Neutrophil (primary cell): ENCODE results near the gene FADS2.

Source experiments
- H3K27ac ChIP-seq: fragments of 200-600 bp; sonication (generic); 2 replicates; pipeline ENCODE4 v1.5.1; 2016; ENCODE audit warnings: mild to moderate bottlenecking, moderate library complexity
- H3K27me3 ChIP-seq: fragments of 200-600 bp; sonication (generic); 2 replicates; pipeline ENCODE4 v1.6.0; 2016; ENCODE audit warnings: mild to moderate bottlenecking
- H3K36me3 ChIP-seq: fragments of 200-600 bp; sonication (generic); 2 replicates; pipeline ENCODE4 v1.5.1; 2017
- H3K4me1 ChIP-seq, 2 experiments: fragments of 200-600 bp in 1 of 2; sonication (generic) in 1 of 2; 1 replicate in 1 of 2; 2 replicates in 1 of 2; pipeline versions ENCODE4 v1.5.1 to v1.6.1; 2013 to 2016; ENCODE audit warnings: low read depth in 1 of 2, low read length in 1 of 2, mild to moderate bottlenecking in 1 of 2, moderate library complexity in 1 of 2; ENCODE audit not compliant: control insufficient read depth in 1 of 2, insufficient read depth in 1 of 2
- H3K4me3 ChIP-seq, 2 experiments: fragments of 200-600 bp in 1 of 2; sonication (generic) in 1 of 2; 1 replicate in 1 of 2; 2 replicates in 1 of 2; pipeline ENCODE4 v1.5.1; 2013 to 2016; ENCODE audit warnings: low read depth in 1 of 2, low read length in 1 of 2, mild to moderate bottlenecking in 1 of 2, moderate library complexity in 1 of 2
- H3K9me3 ChIP-seq: fragments of 200-600 bp; sonication (generic); 2 replicates; pipeline ENCODE4 v1.5.1; 2016
- TF ChIP-seq, protein P1 (sequence below): fragments of 200-600 bp; sonication (generic); IDR thresholded peaks from 2 replicates; pipeline ENCODE4 v1.5.1; 2016; ENCODE audit warnings: antibody characterized with exemption

FADS2 gene

DNA sequence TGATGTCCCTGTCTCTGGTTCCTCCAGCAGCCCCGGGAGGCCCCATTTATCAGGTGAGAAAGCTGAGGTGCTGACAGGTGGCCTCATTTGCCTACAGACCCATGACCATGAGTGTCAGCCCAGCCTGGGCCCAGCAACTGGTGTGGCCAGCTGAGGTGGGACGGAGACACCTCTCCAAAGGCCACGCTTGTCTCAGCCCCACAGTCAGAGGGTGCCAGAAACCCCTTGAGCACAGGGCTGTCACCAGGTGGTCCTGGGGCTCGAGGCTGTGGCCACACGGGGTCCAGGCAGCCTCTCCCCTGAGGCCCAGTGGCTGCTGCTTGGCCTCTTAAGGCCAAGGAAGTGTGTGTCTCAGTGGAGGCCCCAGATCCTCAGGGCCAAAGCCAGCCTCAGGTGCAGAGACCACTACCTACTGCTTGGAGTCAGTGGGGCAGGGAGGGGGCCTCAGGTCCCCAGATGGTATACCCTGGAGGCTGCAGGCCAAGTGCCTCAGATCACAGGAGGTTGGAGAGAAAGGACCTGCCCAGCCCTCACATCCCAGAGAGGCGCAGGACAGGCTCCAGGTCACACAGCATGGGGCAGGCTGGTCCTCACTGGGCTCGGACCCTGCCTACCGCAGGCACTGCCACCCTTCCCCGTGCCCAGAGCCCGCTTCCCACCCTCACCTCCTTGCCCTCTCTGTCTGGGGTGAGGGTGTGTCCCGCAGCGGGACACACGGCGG lies 77.9 kb downstream of the FADS2 start:
- H3K4me3 ChIP-seq = no peak overlapping the region
- no peak overlapping the region for H3K27ac ChIP-seq
- H3K9me3 ChIP-seq = no peaks in the 10 kb centered on the region
- H3K36me3 ChIP-seq = no peaks in the 10 kb centered on the region
- H3K4me1 ChIP-seq = peaks cover 1 to 3% of the 10 kb centered on the region in 2 experiments
- peaks cover 25% of the 10 kb centered on the region for H3K27me3 ChIP-seq
- TF ChIP-seq, protein P1, sequence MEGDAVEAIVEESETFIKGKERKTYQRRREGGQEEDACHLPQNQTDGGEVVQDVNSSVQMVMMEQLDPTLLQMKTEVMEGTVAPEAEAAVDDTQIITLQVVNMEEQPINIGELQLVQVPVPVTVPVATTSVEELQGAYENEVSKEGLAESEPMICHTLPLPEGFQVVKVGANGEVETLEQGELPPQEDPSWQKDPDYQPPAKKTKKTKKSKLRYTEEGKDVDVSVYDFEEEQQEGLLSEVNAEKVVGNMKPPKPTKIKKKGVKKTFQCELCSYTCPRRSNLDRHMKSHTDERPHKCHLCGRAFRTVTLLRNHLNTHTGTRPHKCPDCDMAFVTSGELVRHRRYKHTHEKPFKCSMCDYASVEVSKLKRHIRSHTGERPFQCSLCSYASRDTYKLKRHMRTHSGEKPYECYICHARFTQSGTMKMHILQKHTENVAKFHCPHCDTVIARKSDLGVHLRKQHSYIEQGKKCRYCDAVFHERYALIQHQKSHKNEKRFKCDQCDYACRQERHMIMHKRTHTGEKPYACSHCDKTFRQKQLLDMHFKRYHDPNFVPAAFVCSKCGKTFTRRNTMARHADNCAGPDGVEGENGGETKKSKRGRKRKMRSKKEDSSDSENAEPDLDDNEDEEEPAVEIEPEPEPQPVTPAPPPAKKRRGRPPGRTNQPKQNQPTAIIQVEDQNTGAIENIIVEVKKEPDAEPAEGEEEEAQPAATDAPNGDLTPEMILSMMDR = no peak

DNA sequence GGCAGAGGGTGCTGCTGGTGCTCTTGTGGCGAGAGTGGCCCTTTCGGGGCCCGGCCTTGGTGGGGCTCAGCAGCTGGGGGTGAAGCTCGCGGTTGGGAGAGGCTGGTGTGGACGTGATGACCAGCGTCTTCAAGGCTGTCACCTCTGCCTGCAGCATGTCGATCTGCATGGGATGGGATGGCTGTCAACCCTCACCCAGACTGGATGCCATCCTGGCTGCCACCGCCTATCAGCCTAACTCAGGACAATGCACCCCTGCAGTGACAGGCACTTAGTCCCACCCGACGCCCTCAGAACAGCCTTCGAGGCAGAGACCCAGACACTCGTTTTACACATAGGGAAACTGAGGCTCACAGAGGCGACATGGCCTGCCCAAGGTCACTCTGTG lies 78.4 kb downstream of the FADS2 start:
- TF ChIP-seq, protein P1 = no peak

DNA sequence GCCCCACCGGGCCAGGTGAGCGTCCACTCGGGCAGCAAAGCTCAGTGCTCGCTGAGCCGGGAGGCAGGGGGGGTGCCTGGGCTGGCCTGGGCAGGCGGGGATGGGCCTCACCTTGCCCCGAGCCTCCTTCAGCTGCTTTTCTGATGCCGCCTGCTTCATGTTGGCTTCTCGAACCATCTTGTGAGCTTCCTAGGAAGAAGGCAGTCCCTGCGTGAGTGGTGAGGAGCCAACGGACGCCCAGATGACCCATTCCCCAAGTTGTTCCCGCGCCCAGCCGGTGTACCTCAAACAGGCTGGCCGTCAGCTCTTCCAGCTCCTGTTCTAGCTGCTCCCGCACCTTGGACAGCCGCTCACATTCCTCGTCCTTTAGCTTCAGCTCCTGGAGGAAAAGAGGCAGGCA lies 79.2 kb downstream of the FADS2 start:
- TF ChIP-seq, protein P1 = no peak
- no peaks in the 10 kb centered on the region for H3K36me3 ChIP-seq
- H3K4me3 ChIP-seq = no peak overlapping the region
- H3K4me1 ChIP-seq = peaks cover 14 to 17% of the 10 kb centered on the region in 2 experiments
- no peaks in the 10 kb centered on the region for H3K9me3 ChIP-seq
- H3K27ac ChIP-seq = no peak overlapping the region
- H3K27me3 ChIP-seq = peaks cover 25% of the 10 kb centered on the region

More for the DNA sequence above, 78.4 kb downstream of the FADS2 start:
- no peaks in the 10 kb centered on the region for H3K36me3 ChIP-seq
- H3K4me1 ChIP-seq = peaks cover 7 to 9% of the 10 kb centered on the region in 2 experiments
- H3K4me3 ChIP-seq = no peak overlapping the region
- H3K9me3 ChIP-seq = no peaks in the 10 kb centered on the region
- peaks cover 25% of the 10 kb centered on the region for H3K27me3 ChIP-seq
- H3K27ac ChIP-seq = no peak overlapping the region

DNA sequence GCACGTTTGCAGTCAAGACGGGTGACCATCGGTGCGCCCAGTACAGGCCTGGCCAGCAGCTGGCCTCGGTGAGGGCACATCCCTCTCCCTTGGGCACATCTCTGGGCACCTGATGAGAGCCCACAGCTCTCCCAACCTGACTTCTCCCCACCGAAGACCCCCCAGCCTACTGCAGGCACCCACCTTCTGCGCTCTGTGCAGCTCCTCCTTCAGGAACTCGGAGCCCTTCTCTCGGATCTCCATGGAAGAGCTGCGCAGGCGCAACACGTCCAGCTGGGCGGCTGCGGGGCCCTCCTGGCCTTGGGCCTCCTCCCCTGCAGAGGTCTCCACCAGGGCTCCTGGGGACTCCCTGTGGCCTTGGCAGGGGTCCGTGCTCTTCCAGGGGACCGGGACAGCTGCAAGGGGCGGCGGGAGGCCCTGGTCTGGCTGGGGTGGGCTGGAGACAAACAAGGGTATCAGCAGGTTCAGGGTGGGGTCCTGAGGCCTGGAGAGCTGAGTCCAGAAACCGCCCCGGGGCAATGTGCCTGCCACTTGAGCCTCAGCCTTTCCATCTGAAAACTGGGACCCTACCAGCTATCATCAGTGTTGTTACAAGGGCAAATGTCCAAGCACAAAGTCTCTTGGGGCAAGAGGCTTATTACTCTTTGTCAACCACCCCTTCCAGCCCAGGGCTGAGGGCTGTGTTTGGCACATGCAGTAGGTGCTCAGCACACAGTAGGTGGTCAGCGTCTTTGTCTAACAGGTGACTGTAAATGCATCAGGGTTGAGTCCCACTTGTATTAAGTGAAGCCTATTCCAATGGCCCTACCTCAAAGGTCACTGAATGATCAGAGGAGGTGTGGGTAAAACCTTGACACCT lies 80.0 kb downstream of the FADS2 start:
- Histone ChIP-seq H3K4me3 (no peak overlapping the region), H3K27me3 (peaks cover 25% of the 10 kb centered on the region), H3K36me3 (no peaks in the 10 kb centered on the region), H3K27ac (no peak overlapping the region), H3K4me1 (peaks cover 23 to 25% of the 10 kb centered on the region in 2 experiments), H3K9me3 (no peaks in the 10 kb centered on the region)
- TF ChIP-seq, protein P1 = no peak

DNA sequence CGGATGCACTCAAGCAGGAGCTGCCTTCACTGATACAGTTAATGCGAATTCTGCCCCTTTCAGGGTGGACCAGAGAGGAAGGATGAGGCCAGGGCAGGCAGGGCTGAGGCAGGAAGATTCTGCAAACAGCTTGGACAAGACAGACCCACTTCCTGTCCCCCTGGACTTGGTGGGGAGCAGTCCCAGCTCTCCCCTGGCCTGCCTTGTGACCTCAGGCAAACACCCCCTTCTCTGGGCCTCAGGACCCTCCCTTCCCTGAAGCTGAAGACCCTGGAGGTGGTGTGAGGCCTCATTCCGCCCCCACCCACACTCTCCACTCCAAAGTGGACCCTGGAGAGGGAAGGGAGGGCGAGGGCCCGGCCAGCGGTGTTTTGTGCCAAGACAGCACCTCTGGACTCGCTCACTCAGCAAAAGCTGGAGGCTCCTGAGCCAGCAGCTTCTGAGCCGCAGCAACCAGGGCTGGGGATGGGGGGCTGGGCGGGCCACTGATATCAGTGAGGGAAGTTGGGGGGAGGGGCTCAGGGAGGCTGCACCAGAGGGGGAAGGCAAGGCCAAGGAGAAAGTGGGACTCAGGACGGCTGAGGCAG lies 80.7 kb downstream of the FADS2 start:
- no peak overlapping the region for H3K27ac ChIP-seq
- TF ChIP-seq, protein P1 = no peak

More for the DNA sequence above, 80.7 kb downstream of the FADS2 start:
- Histone ChIP-seq H3K27me3 (peaks cover 25% of the 10 kb centered on the region), H3K4me3 (no peak overlapping the region), H3K9me3 (no peaks in the 10 kb centered on the region), H3K4me1 (peaks cover 28 to 30% of the 10 kb centered on the region in 2 experiments), H3K36me3 (no peaks in the 10 kb centered on the region)
